Measurements from ENCODE around the gene RPS6KA2. TPM values are rescaled to one million over a fixed set of nuclear protein-coding genes. Genes with fewer than 3 reads are reported as not detected.

RPS6KA2 gene
- total and polyA plus RNA-seq, 2 experiments from 2014 or later, result 12.5 to 25.3 TPM

- no peak overlapping the region for H2AFZ ChIP-seq
- DNase-seq (ENCODE audit: low spot score) (no peak), ATAC-seq (no peak; the same call in 2 of the 3 replicates)
- TF ChIP-seq POLR2AphosphoS5 (IDR thresholded peaks at IDR 0.05; ENCODE audit: low read depth), result no peak
- no peak for TF ChIP-seq STAT1 (IDR thresholded peaks at IDR 0.05; ENCODE audit: unreplicated experiment)
- TF ChIP-seq CREB1 (CRISPR knock-in tag; IDR thresholded peaks at IDR 0.05; ENCODE audit: low read depth), result no peak
- no peak for TF ChIP-seq NANOG (IDR thresholded peaks at IDR 0.05; ENCODE audit: borderline replicate concordance)
- no peak for TF ChIP-seq CTCF (conservative IDR thresholded peaks at IDR 0.05; ENCODE audit: low read depth in 2 of 2)
- TF ChIP-seq ZNF114 (CRISPR knock-in tag; IDR thresholded peaks at IDR 0.05), result no peak
- TF ChIP-seq ZNF462 (CRISPR knock-in tag; IDR thresholded peaks at IDR 0.05), result no peak
- TF ChIP-seq EZH2 (IDR thresholded peaks at IDR 0.05; ENCODE audit: low read depth, unreplicated experiment), result no peak
- TF ChIP-seq ETS1 (IDR thresholded peaks at IDR 0.05), result no peak
- no peak for TF ChIP-seq EZH2phosphoT487 (IDR thresholded peaks at IDR 0.05; ENCODE audit: unreplicated experiment)
- no peak for TF ChIP-seq JUNB (IDR thresholded peaks at IDR 0.05; ENCODE audit: unreplicated experiment)
- no peak for TF ChIP-seq REST (IDR thresholded peaks at IDR 0.05; ENCODE audit: unreplicated experiment)
- no peak for TF ChIP-seq ZNF331 (CRISPR knock-in tag; IDR thresholded peaks at IDR 0.05; ENCODE audit: low read depth)
- H3K27me3 Mint-ChIP-seq (ENCODE audit: insufficient read depth, low read depth, poor library complexity), result peaks cover 2% of the 10 kb centered on the region
- no peaks in the 10 kb centered on the region for H3K27me3 ChIP-seq (ENCODE audit: insufficient read depth)
- peaks cover 22% of the 10 kb centered on the region for H3K4me1 ChIP-seq (ENCODE audit: insufficient read depth)
- peaks cover 17% of the 10 kb centered on the region for H3K4me1 Mint-ChIP-seq
- H4K20me1 ChIP-seq (replicated peaks; ENCODE audit: insufficient read depth), result no peaks in the 10 kb centered on the region; the same call in none of the 2 replicates
- no peak overlapping the region for H3K4me3 Mint-ChIP-seq
- peaks cover 11% of the 10 kb centered on the region; the same call in 1 of the 2 replicates for H3F3A ChIP-seq (replicated peaks; ENCODE audit: low read depth)
- H3K27ac Mint-ChIP-seq, result no peak overlapping the region
- no peaks in the 10 kb centered on the region for H3K36me3 Mint-ChIP-seq (ENCODE audit: low read depth)
- no peak overlapping the region for H3K4me2 ChIP-seq
- H3K4me3 ChIP-seq, result no peak overlapping the region
- no peak overlapping the region for H3K27ac ChIP-seq (ENCODE audit: low read depth)
- no peaks in the 10 kb centered on the region for H3K36me3 ChIP-seq (ENCODE audit: insufficient read depth)
- no peaks in the 10 kb centered on the region for H3K79me2 ChIP-seq (replicated peaks; ENCODE audit: insufficient read depth)
- H3K9me2 ChIP-seq (ENCODE audit: insufficient read depth), result 0 out of 2 replicates have a peak, but pooled peaks cover 4% of the 10 kb centered on the region
- H3K9me3 Mint-ChIP-seq, result no peaks in the 10 kb centered on the region
Measured at GRCh38 chr6:166646716-166647115, 19.7 kb upstream of the RPS6KA2 start.
